GM21390 (cell line): ENCODE measurements around the gene FTH1.

Source experiments
- ATAC-seq: cut with Tn5 transposase; IDR thresholded peaks from one replicate; pipeline ENCODE4 v1.9.1; 2021; ENCODE audit not compliant: unreplicated experiment

The FTH1 gene

GRCh38 chr11:61917334-61918109 lies 49.9 kb downstream of the FTH1 start, which contains the start of gene RAB3IL1:
Gene RAB3IL1 (minus strand): TSS chr11:61917566. CDS start chr11:61917367, 199 bp downstream.
- no peak for ATAC-seq

- no peak for ATAC-seq
These were observed 50.6 kb downstream of the FTH1 start for GRCh38 chr11:61916737-61917333.

GRCh38 chr11:61914471-61915171 lies 52.8 kb downstream of the FTH1 start:
- no peak for ATAC-seq
